GM18951 (cell line): ENCODE results near the gene NNMT.

ENCODE experiments used
- POLR2A ChIP-seq: IDR thresholded peaks from 4 replicates; pipeline ENCODE4 v1.6.1; 2011; ENCODE audit warnings: mild to moderate bottlenecking; ENCODE audit not compliant: insufficient read length, insufficient read depth; ENCODE audit errors: extremely low read depth
- in situ Hi-C: fragments of 300-500 bp; cut with MboI; formaldehyde crosslinking; loops from one replicate; pipeline ENCODE4 v1.12.0; 2022; ENCODE audit warnings: low sequenced_read_pairs, mixed read lengths, inconsistent platforms; ENCODE audit not compliant: unreplicated experiment

NNMT gene

DNA sequence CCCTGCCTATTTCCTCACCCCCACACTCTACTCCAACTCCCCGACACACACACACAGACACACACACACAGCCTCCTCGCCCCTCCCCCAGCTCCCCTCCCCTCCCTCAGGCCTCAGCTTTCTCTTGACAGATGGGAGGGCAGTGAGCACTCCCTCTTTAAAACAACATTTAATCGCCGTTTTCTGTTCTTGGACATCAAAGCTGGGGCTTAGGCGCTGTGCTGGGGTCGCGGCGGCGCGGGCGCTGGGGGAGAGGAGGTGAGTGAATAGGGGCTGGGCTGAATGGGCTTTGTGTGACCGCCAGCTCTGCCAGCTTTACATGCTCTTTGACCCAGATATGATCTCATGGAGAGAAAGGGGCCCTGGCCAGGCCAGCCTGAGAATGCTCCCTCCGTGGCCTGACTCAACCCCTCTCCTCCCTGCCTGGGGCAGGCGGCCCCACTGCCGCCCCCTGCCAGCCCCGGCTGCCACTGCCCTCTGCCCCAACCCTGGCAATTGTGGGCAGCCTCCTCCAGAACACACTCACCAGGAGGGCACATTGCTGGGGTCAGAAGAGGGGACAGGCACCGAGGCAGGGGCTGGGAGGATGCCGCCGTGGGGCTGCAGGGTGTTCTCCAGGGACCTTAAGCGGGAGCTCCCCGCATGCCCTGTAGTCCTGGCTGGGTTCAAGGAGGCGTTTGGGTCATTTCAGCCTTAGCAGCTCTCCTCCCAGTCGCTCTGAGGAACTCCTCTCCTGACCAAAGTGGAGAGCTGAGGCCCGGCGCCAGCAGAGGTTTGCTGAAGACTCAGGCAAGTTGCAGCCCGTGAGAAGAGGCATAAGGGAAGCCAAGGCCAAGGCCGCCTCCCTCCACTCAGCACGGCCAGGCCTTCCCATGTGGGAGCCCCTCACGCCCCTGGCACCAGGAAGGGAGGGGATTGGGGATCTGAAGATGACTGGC, 38.3 kb upstream of the NNMT start:
- in situ Hi-C loops, result loop anchor here (10.0 kb wide), 1 partner anchor 263 kb away; no protein-coding TSS in a partner anchor
- TF ChIP-seq POLR2A, result no peak

DNA sequence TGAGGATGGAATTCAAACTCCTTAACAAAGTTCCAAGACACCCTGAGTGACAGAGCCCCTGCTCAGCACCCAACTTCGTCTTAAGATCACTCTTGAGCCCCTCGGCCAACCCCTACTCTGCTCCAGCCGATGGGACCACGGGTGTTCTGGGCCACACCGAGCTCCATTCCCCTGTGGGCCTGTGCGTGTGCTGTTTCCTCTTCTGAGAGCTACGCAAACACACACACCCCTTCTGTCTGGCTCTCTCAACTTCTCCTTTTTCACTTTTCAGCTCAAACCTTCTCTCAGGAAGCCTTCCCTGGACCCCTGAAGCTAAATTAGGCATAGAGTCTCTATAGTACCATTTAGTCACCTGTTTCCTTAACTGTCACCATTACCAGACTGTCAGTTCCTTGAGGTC, 37.5 kb upstream of the NNMT start:
- TF ChIP-seq POLR2A, result no peak
- in situ Hi-C loops, result loop anchor here (10.0 kb wide), 1 partner anchor 264 kb away; no protein-coding TSS in a partner anchor

DNA sequence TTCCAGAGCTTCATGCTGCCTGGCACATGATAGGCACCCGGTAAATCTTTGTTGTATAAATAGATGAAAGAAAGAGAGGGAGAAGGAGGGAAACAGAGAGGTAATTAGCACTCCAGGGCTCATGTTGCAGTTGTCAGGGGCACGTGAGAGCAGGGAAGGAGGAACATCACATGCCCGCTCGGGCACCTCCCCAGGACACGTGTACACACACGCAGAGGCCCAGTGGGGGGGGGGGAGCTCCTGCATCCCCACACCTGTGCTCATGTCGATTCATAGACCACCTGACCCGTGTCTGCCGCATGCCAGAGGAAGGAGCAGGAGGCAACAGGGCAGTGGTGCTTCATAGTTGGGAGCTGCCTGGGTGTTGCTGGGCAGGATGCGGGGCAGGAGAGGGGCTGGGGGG, 37.1 kb upstream of the NNMT start:
- no peak for TF ChIP-seq POLR2A
- in situ Hi-C loops, result loop anchor here (10.0 kb wide), 1 partner anchor 264 kb away; no protein-coding TSS in a partner anchor

GRCh38 chr11:114259551-114259983, 36.6 kb upstream of the NNMT start:
- in situ Hi-C loops, result loop anchor here (10.0 kb wide), 1 partner anchor 265 kb away; no protein-coding TSS in a partner anchor
- no peak for TF ChIP-seq POLR2A

- in situ Hi-C loops, result no loop called here
- no peak for TF ChIP-seq POLR2A
Measured at GRCh38 chr11:114260077-114260476, 36.1 kb upstream of the NNMT start.

DNA sequence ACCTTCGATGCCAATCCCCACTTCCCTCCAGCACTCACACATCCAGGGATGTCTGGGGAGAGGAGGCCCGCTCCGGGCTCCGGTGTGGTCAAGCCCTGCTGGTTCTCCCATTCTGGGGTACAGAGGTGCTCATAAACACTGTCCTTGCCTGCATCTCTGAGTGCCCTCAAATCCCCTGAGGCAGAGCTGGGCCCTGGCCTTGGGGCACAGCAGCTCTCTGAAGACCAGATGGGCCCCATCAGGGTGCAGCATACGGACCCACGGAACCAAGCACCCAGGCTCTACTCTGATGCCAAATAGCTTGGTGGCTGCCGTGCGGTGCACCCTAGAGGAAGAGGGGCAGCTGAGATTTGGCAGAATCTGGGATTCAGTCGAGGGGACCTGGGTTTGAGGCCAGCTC, 35.7 kb upstream of the NNMT start:
- in situ Hi-C loops, result no loop called here

DNA sequence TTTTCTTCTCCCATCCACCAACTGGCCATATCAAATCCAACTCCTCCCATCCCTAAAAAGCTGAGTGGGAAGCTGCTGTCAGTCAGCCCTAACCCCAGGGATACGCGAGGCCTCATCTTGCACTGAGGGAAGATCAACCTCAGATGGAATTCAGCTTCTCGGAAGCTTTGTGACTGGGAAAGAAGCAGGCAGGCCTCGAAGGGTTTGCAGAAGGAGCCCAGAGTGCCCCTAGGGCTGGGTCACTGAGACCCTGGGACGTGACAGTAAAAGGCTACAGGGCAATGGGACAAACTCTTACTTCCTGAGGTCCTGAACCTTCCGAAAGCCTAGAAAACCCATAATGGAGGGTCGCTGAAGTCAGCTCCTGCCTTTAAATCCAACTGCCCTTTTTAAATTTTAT, 34.4 kb upstream of the NNMT start:
- in situ Hi-C loops, result no loop called here
- TF ChIP-seq POLR2A, result no peak

More for the DNA sequence above, 35.7 kb upstream of the NNMT start:
- no peak for TF ChIP-seq POLR2A

DNA sequence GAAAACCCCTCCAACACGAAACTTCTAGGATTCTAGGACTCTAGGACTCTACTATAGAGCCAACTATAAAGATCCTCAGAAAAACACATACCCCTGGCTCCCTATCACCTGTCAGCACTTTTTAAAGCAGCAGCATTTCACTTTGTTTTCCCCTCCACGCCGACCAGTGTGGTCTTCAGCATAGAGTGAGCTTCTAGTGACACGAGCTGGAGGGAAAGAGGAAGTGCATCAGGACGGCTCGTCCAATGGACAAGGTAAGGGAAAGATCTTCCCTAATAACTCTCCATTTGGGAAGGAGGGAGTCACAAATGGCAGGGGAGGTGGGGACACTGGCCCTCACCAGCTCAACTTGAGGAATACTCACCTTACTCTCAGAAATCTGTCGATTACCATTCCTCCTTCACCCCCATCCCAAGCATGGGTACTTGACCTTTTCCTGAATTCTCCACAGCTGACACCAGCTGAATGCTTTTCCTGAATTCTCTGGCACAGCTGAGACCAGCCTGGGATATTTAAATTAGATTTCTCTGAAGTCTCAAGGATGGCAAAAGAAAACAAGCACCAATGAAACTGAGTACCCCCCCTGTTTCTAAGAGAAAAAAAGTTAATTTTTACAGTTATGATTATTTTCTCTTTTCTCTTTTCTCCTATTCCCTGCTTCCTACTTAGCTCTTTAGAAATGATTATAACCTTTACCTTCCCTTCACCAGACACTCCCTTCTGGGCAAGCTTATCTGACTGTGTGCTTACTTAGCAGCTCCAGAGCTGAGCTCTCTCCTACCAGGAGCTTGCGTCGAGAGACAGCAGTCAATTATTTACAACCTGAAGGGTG, 33.3 kb upstream of the NNMT start:
- in situ Hi-C loops, result no loop called here

GRCh38 chr11:114263513-114264170, 32.6 kb upstream of the NNMT start:
- no peak for TF ChIP-seq POLR2A
- in situ Hi-C loops, result no loop called here

More for the DNA sequence above, 33.3 kb upstream of the NNMT start:
- no peak for TF ChIP-seq POLR2A

GRCh38 chr11:114264381-114264780, 31.8 kb upstream of the NNMT start:
- no peak for TF ChIP-seq POLR2A
- in situ Hi-C loops, result no loop called here

- in situ Hi-C loops, result no loop called here
- no peak for TF ChIP-seq POLR2A
Measured at GRCh38 chr11:114265122-114265878, 30.9 kb upstream of the NNMT start.

DNA sequence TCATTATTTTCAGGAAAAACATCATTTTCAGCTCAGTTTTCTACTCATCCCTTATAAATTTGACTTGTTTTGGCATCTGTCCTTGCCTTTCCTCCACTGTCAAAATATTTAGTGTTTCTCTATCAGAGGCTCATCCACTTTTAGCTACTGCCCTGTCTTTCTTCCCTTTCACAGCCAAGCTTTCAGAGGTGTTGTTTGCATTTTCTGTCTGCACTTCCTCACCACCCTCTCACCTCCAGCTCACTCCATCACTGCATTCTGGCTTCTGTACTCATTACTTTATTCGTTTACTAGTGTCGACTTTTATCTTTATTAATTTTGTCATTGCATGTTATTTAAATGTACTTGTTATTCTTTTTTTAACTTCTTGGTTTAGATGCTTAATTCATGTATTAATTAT, 26.7 kb upstream of the NNMT start:
- TF ChIP-seq POLR2A, result no peak
- in situ Hi-C loops, result no loop called here

DNA sequence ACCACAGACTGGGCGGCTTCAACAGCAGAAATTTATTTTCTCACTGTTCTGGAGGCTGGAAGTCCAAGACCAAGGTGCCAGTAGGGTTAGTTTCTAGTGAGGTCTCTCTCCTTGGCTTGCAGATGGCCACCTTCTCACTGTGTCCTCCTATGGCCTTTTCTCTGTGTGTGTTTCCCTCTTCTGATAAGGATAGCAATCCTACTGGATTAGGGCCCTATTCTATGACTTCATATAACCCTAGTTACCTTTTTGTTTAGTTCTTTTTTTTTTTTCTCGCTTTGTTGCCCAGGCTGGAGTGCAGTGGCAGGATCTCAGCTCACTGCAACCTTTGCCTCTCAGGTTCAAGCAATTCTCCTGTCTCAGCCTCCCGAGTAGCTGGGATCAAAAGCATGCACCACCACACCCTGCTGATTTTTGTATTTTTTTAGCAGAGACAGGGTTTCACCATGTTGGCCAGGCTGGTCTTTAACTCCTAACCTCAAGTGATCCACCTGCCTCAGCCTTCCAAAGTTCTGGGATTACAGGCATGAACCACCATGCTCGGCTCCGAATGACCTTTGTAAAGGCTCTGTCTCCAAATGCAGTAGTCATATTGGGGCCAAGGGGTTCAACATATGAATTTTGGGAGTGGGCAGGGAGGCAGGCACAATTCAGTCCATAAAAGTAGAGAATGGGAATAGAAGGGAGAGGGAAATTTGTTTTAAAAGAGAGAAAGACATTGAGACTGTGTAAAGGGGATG, 25.5 kb upstream of the NNMT start:
- TF ChIP-seq POLR2A, result no peak
- in situ Hi-C loops, result no loop called here
